ENCODE measurements around the gene TLR6. TPM values are rescaled to one million over a fixed set of nuclear protein-coding genes. Genes with fewer than 3 reads are reported as not detected.

Gene TLR6
- total and polyA plus RNA-seq, 10 of the 15 experiments (the other 5 are each of a cell fraction or from before 2014, with no cell fraction given), result 1.1 to 49.4 (median 12.5) TPM

DNA sequence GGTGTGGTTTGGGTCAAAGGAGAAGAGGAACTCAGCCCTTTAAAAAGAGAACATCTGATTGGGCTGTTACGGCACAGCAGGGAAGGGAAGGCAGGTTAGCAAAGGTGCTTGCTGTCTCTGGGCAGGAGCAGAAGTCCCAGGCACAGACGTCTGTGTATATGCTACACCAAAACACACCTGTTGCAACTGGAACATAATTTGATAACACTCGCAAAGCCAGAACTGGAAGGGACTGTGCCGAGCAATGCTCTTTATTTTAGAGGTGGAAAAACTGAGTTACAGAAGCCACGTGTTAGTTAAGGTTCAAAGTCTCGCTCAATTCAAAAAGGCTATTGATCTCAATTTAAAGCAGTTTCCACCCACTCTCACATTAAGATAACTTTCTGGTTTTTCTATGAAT, 8.8 kb upstream of the TLR6 start (continued):
- TF ChIP-seq IKZF1 (conservative IDR thresholded peaks at IDR 0.05) (no peak), HSF1 (IDR thresholded peaks at IDR 0.05; ENCODE audit: low read depth, low read length) (no peak)

DNA sequence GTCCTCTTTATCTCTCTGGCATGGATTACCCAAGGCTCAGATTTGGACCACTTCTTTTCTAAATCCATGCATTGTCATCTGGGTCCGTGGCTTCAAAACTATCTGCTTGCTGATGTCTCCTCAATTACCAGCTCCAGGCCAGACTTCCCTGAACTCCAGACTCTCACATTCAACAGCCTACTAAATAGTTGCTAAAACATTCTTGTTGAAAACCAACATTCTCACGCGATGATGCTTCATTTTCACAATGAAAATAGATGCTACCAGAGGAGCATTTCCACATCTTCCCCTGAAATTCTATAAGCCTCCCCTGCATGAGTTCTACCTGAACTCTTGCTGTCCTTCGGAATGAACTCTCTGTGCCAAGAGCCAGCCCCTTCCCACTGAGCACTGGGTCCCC, 5.2 kb upstream of the TLR6 start:
- ChIA-PET SMC1A (ENCODE audit: uncharacterized antibody, unreplicated experiment) (interaction anchor here (1.3 to 4.3 kb wide), 12 partner anchors 10 to 683 kb away, joined by 3 to 136 read pairs (median 10); partner anchors contain the start of gene TLR10), RAD21 (ENCODE audit: unreplicated experiment) (interaction anchor here (1.4 to 4.0 kb wide), 6 partner anchors 41 to 683 kb away, joined by 3 to 105 read pairs (median 20); partner anchors contain the start of genes TLR1 and TLR10), POLR2A (interaction anchor here (0.9 kb wide), 1 partner anchor 23 kb away, joined by 3 read pairs; no protein-coding TSS in a partner anchor), CTCF (interaction anchor here (0.9 to 5.5 kb wide), 20 partner anchors 9 to 682 kb away, joined by 3 to 172 read pairs (median 10); partner anchors contain the start of genes TLR1 and TLR10)
- FAIRE-seq (no peak), ATAC-seq (no peak), DNase-seq (ENCODE audit: low read depth, low spot score) (no peak)
- no peak overlapping the region for H3K4me3 ChIP-seq
- no peaks in the 10 kb centered on the region for H3K36me3 ChIP-seq (ENCODE audit: control insufficient read depth in 2 of 2, insufficient read depth in 2 of 2, low read length in 1 of 2)
- H3K4me1 ChIP-seq (ENCODE audit: control insufficient read depth, insufficient read depth, low read length), result peaks cover 14% of the 10 kb centered on the region
- H3K79me2 ChIP-seq (ENCODE audit: control insufficient read depth, insufficient read depth, low read length), result no peaks in the 10 kb centered on the region
- H3K9ac ChIP-seq (ENCODE audit: control insufficient read depth, insufficient read depth, low read length), result no peak overlapping the region
- no peaks in the 10 kb centered on the region for H3K27me3 ChIP-seq (replicated peaks in 1 of 2; ENCODE audit: control insufficient read depth in 2 of 2, insufficient read depth in 2 of 2, low read length in 1 of 2)
- H3K9me3 ChIP-seq (replicated peaks; ENCODE audit: control insufficient read depth, insufficient read depth, low read length), result no peaks in the 10 kb centered on the region
- H3K27ac ChIP-seq (ENCODE audit: control insufficient read depth, insufficient read depth), result no peak overlapping the region
- 81% methylated on average over 4 of the region's 4 CpGs for WGBS (ENCODE audit: insufficient coverage, insufficient replicate concordance, low lambda C conversion rate, missing lambda C conversion rate)
- in situ Hi-C loops (cut with MboI), result loop anchor here (10.0 to 25.0 kb wide), 3 partner anchors 549 to 797 kb away; no protein-coding TSS in a partner anchor
- H4K20me1 ChIP-seq (ENCODE audit: control insufficient read depth, insufficient read depth), result no peaks in the 10 kb centered on the region
- H3K4me2 ChIP-seq (ENCODE audit: control insufficient read depth, insufficient read depth), result no peak overlapping the region
- H2AFZ ChIP-seq (ENCODE audit: control insufficient read depth, low read depth, low read length), result no peak overlapping the region
- no TSS peak for BruUV-seq (replicated peaks)
- intact Hi-C loops (cut with micrococcal nuclease; ENCODE audit: unreplicated experiment), result loop anchor here (2.0 kb wide), 1 partner anchor 27 kb away; no protein-coding TSS in a partner anchor
- TF ChIP-seq EGR1 (IDR thresholded peaks at IDR 0.05; ENCODE audit: borderline replicate concordance in 1 of 2, low read depth in 2 of 2, low read length in 2 of 2), result no peak
- TF ChIP-seq, protein P1, sequence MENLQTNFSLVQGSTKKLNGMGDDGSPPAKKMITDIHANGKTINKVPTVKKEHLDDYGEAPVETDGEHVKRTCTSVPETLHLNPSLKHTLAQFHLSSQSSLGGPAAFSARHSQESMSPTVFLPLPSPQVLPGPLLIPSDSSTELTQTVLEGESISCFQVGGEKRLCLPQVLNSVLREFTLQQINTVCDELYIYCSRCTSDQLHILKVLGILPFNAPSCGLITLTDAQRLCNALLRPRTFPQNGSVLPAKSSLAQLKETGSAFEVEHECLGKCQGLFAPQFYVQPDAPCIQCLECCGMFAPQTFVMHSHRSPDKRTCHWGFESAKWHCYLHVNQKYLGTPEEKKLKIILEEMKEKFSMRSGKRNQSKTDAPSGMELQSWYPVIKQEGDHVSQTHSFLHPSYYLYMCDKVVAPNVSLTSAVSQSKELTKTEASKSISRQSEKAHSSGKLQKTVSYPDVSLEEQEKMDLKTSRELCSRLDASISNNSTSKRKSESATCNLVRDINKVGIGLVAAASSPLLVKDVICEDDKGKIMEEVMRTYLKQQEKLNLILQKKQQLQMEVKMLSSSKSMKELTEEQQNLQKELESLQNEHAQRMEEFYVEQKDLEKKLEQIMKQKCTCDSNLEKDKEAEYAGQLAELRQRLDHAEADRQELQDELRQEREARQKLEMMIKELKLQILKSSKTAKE (IDR thresholded peaks at IDR 0.05; ENCODE audit: low read depth, poor library complexity, severe bottlenecking), result no peak
- no peak for TF ChIP-seq SREBF2 (IDR thresholded peaks at IDR 0.05; ENCODE audit: low read length)
- TF ChIP-seq RAD21 (IDR thresholded peaks at IDR 0.05; ENCODE audit: insufficient read depth, low read depth, low read length), result no peak
- TF ChIP-seq RAD51 (IDR thresholded peaks at IDR 0.05), result no peak
- no peak for TF ChIP-seq MTA3 (IDR thresholded peaks at IDR 0.05; ENCODE audit: borderline replicate concordance, low read length)
- no peak for TF ChIP-seq FOXK2 (IDR thresholded peaks at IDR 0.05)
- TF ChIP-seq, protein P2, sequence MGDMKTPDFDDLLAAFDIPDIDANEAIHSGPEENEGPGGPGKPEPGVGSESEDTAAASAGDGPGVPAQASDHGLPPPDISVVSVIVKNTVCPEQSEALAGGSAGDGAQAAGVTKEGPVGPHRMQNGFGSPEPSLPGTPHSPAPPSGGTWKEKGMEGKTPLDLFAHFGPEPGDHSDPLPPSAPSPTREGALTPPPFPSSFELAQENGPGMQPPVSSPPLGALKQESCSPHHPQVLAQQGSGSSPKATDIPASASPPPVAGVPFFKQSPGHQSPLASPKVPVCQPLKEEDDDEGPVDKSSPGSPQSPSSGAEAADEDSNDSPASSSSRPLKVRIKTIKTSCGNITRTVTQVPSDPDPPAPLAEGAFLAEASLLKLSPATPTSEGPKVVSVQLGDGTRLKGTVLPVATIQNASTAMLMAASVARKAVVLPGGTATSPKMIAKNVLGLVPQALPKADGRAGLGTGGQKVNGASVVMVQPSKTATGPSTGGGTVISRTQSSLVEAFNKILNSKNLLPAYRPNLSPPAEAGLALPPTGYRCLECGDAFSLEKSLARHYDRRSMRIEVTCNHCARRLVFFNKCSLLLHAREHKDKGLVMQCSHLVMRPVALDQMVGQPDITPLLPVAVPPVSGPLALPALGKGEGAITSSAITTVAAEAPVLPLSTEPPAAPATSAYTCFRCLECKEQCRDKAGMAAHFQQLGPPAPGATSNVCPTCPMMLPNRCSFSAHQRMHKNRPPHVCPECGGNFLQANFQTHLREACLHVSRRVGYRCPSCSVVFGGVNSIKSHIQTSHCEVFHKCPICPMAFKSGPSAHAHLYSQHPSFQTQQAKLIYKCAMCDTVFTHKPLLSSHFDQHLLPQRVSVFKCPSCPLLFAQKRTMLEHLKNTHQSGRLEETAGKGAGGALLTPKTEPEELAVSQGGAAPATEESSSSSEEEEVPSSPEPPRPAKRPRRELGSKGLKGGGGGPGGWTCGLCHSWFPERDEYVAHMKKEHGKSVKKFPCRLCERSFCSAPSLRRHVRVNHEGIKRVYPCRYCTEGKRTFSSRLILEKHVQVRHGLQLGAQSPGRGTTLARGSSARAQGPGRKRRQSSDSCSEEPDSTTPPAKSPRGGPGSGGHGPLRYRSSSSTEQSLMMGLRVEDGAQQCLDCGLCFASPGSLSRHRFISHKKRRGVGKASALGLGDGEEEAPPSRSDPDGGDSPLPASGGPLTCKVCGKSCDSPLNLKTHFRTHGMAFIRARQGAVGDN (IDR thresholded peaks at IDR 0.05), result no peak
- no peak for TF ChIP-seq ZNF622 (IDR thresholded peaks at IDR 0.05)
- TF ChIP-seq CHD2 (IDR thresholded peaks at IDR 0.05; ENCODE audit: borderline replicate concordance, low read depth, low read length), result no peak
- TF ChIP-seq BMI1 (IDR thresholded peaks at IDR 0.05; ENCODE audit: borderline replicate concordance), result no peak
- TF ChIP-seq CREM (IDR thresholded peaks at IDR 0.05; ENCODE audit: low read depth), result no peak
- TF ChIP-seq POLR2AphosphoS5 (IDR thresholded peaks at IDR 0.05; ENCODE audit: low read length), result no peak
- TF ChIP-seq STAT3 (IDR thresholded peaks at IDR 0.05; ENCODE audit: low read depth, low read length), result no peak
- TF ChIP-seq STAT1 (conservative IDR thresholded peaks at IDR 0.05), result no peak
